ENCODE data around the gene FADS2.

GRCh38 chr11:61899146-61899841 lies 71.2 kb downstream of the FADS2 start:
- TF ChIP-seq CTCF (IDR thresholded peaks at IDR 0.05) = peak; percentile 100
- TF ChIP-seq ESRRA (CRISPR knock-in tag; IDR thresholded peaks at IDR 0.05; ENCODE audit: borderline replicate concordance) = no peak
- no peak for TF ChIP-seq ZNF423 (CRISPR knock-in tag; IDR thresholded peaks at IDR 0.05)
- TF ChIP-seq E2F5 (CRISPR knock-in tag; IDR thresholded peaks at IDR 0.05) = no peak
- no peak for TF ChIP-seq NR1H2 (CRISPR knock-in tag; IDR thresholded peaks at IDR 0.05)
- no peak for TF ChIP-seq NFE2L1 (CRISPR knock-in tag; IDR thresholded peaks at IDR 0.05)
- no peak for TF ChIP-seq IRF1 (CRISPR knock-in tag; IDR thresholded peaks at IDR 0.05)
- no peak for TF ChIP-seq ZNF671 (CRISPR knock-in tag; IDR thresholded peaks at IDR 0.05)

All from WTC11 (cell line).